Activated naive CD8-positive, alpha-beta T cell treated with anti-CD3 and anti-CD28 coated beads, Interleukin-2, amount 50 U/mL, for 24 hours (primary cell): ENCODE data around the gene GTPBP4.
"Not testable (repeated sequence)": the region's sequence is repeated elsewhere in the genome, so short reads cannot be mapped to it uniquely, and the experiment has no call there.

Source experiments
- ATAC-seq: fragments of 150-1000 bp; cut with Tn5 transposase; one replicate; pipeline ENCODE4 v1.10.0; 2021
- DNase-seq: peaks from one replicate; pipeline ENCODE4 v3.0.0; 2021
- H3K27ac Mint-ChIP-seq: one replicate; pipeline ENCODE4 v1.8.0; 2021; ENCODE audit warnings: mild to moderate bottlenecking, mixed read lengths
- H3K27me3 Mint-ChIP-seq: one replicate; pipeline ENCODE4 v1.8.0; 2021; ENCODE audit warnings: mixed read lengths
- H3K36me3 Mint-ChIP-seq: one replicate; pipeline ENCODE4 v1.8.0; 2021; ENCODE audit warnings: low read depth, mixed read lengths
- H3K4me1 Mint-ChIP-seq: one replicate; pipeline ENCODE4 v1.8.0; 2021; ENCODE audit warnings: mixed read lengths
- H3K4me3 Mint-ChIP-seq: one replicate; pipeline ENCODE4 v1.8.0; 2021; ENCODE audit warnings: mild to moderate bottlenecking, moderate library complexity, mixed read lengths
- H3K9me3 Mint-ChIP-seq: one replicate; pipeline ENCODE4 v1.8.0; 2021; ENCODE audit warnings: mixed read lengths

Gene GTPBP4

DNA sequence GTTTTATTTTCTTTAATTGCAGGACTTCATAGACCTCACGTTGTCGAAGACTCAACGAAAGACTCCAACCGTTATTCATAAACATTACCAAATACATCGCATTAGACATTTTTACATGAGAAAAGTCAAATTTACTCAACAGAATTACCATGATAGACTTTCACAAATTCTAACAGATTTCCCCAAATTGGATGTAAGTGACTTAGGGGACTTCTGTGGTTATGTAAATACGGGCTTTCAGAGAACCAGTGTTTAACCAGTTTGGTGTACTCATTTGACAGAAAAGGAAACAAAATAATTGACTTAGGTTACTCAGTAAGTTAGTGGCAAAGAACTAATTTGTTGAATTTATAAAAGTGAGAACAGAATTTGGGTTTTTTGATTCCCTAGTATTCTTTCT, 4.2 kb downstream of the GTPBP4 start:
- Mint-ChIP-seq H3K4me1 (peaks cover 31% of the 10 kb centered on the region), H3K36me3 (peaks cover 77% of the 10 kb centered on the region), H3K27ac (peak overlapping the region; percentile 52), H3K4me3 (no peak overlapping the region), H3K27me3 (no peaks in the 10 kb centered on the region), H3K9me3 (no peaks in the 10 kb centered on the region)
- no peak for ATAC-seq
- DNase-seq, result no peak

- Mint-ChIP-seq H3K4me1 (peaks cover 31% of the 10 kb centered on the region), H3K4me3 (no peak overlapping the region), H3K27me3 (no peaks in the 10 kb centered on the region), H3K9me3 (no peaks in the 10 kb centered on the region), H3K36me3 (peaks cover 81% of the 10 kb centered on the region), H3K27ac (no peak overlapping the region)
- DNase-seq (no peak), ATAC-seq (no peak)
Measured at GRCh38 chr10:992871-993270, 4.6 kb downstream of the GTPBP4 start.

DNA sequence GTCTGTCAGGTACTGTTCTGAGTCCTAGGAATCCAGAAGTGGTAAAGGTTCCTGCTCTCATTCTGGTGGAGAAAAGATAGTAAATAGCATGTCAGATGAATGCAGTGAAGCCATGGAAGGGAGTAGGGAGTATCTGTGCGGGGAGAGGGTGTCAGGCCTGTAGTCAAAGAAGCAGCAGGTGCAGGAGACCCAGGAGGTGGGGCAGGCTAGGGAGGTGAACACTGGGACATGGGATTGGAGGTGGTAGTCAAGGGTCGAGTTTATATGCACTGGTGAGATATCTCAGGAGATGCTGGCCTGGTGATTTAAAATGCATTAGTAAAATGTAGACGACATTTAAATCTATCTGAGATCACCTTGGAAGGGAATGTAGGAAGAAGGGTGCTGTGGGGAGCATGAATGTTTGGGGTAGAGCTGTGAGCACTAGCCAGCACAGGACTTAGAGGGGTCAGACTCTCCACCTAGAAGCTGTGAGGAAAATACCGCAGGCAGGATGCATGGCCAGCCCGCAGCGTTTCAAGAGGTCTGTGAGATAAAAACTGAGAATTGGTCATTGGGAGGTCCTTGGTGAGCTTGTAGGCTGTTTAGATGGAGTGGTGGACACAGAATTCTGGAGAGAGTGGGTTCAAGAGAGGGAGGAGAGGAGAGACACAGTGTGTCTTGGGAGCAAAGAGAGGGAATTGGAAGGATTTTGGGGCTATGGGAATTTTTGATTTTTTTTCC, 6.8 kb downstream of the GTPBP4 start:
- Mint-ChIP-seq H3K36me3 (peaks cover 85% of the 10 kb centered on the region), H3K27me3 (no peaks in the 10 kb centered on the region), H3K27ac (no peak overlapping the region), H3K9me3 (no peaks in the 10 kb centered on the region), H3K4me3 (no peak overlapping the region), H3K4me1 (peaks cover 17% of the 10 kb centered on the region)
- ATAC-seq, result no peak
- DNase-seq, result no peak

DNA sequence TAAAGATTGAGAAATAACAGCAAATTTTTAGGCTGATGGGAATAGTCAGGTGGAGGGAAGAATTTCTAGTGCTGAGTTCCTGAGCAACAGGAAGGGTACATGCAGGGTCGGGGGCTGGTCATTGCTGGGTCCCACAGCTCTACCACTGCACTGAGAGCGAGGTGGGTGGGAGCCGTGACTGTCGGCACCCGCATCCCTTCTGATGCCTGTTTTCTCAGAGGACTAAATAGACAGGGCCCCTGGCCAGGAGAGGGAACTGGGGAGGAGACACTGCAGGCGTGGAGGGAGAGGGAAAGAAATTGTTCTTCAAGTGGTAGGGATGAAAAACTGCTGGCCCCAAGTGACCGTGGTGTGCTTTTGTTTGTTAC, 7.3 kb downstream of the GTPBP4 start:
- no peak overlapping the region for H3K27ac Mint-ChIP-seq
- DNase-seq (no peak), ATAC-seq (no peak)
- no peaks in the 10 kb centered on the region for H3K27me3 Mint-ChIP-seq
- H3K9me3 Mint-ChIP-seq, result no peaks in the 10 kb centered on the region
- H3K36me3 Mint-ChIP-seq, result peaks cover 84% of the 10 kb centered on the region
- peaks cover 14% of the 10 kb centered on the region for H3K4me1 Mint-ChIP-seq
- H3K4me3 Mint-ChIP-seq, result no peak overlapping the region

DNA sequence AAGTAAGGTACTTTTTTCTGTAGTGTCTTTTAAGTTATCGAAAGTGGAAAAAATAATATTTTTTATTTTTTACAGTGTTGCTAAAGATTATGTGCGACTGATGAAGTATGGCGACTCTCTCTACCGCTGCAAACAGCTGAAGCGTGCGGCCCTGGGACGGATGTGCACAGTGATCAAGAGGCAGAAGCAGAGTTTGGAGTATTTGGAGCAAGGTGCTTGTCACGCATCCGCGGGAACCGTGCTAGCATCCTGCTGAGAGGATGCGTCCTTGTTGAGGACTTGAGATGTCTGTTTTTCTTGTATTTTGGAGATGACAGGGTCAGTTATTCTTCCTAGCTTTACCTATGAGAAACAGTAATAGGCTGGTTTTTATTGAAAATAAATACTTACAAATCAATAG, 7.8 kb downstream of the GTPBP4 start:
- ATAC-seq, result no peak
- Mint-ChIP-seq H3K4me3 (no peak overlapping the region), H3K27ac (no peak overlapping the region), H3K27me3 (no peaks in the 10 kb centered on the region), H3K36me3 (peaks cover 84% of the 10 kb centered on the region), H3K9me3 (no peaks in the 10 kb centered on the region), H3K4me1 (peaks cover 9% of the 10 kb centered on the region)
- DNase-seq, result no peak

GRCh38 chr10:997266-998022, 9.2 kb downstream of the GTPBP4 start:
- Mint-ChIP-seq H3K4me3 (no peak overlapping the region), H3K27ac (no peak overlapping the region), H3K36me3 (peaks cover 90% of the 10 kb centered on the region), H3K27me3 (no peaks in the 10 kb centered on the region), H3K9me3 (no peaks in the 10 kb centered on the region), H3K4me1 (peaks cover 6% of the 10 kb centered on the region)
- DNase-seq (no peak), ATAC-seq (no peak)

DNA sequence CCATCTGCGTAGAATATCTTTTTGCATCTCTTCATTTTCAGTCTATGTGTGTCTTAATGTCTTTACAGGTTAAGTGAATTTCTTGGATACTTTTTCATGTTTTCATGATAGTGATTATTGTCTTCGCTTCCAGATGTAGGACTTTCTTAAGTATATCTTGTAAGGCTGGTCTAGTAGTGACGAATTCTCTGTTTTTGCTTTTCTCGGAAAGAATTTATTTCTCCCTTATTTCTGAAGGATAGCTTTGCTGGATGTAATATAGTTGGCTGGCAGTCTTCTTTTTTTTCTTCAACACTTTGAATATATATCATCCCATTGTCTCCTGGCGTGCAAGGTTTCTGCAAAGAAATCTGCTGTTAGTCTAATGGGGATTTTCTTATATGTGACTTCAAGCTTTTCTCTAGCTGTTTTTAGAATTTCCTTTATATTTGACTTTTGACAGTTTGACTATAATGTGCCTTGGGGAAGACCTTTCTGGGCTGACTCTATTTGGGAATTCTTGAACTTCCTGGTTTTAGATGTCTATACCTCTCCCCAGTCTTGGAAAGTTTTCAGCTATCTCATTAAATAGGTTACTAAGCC, 14.3 kb downstream of the GTPBP4 start:
- no peaks in the 10 kb centered on the region for H3K9me3 Mint-ChIP-seq
- peaks cover 83% of the 10 kb centered on the region for H3K36me3 Mint-ChIP-seq
- no peak overlapping the region for H3K4me3 Mint-ChIP-seq
- no peak for ATAC-seq
- H3K4me1 Mint-ChIP-seq, result peaks cover 6% of the 10 kb centered on the region
- no peak for DNase-seq
- no peaks in the 10 kb centered on the region for H3K27me3 Mint-ChIP-seq
- no peak overlapping the region for H3K27ac Mint-ChIP-seq

- ATAC-seq, result peak; percentile 10
- Mint-ChIP-seq H3K9me3 (no peaks in the 10 kb centered on the region), H3K4me3 (no peak overlapping the region), H3K4me1 (peaks cover 9% of the 10 kb centered on the region), H3K36me3 (peaks cover 83% of the 10 kb centered on the region), H3K27me3 (no peaks in the 10 kb centered on the region), H3K27ac (no peak overlapping the region)
- DNase-seq, result no peak
Measured at GRCh38 chr10:1003884-1004670, 15.8 kb downstream of the GTPBP4 start.

- peaks cover 18% of the 10 kb centered on the region for H3K4me1 Mint-ChIP-seq
- H3K9me3 Mint-ChIP-seq, result no peaks in the 10 kb centered on the region
Measured at GRCh38 chr10:1006573-1006972, 18.3 kb downstream of the GTPBP4 start.

GRCh38 chr10:1007583-1007982, 19.3 kb downstream of the GTPBP4 start:
- H3K27ac Mint-ChIP-seq, result peak overlapping the region; percentile 58
- no peaks in the 10 kb centered on the region for H3K27me3 Mint-ChIP-seq
- no peak overlapping the region for H3K4me3 Mint-ChIP-seq
- no peak for ATAC-seq
- H3K36me3 Mint-ChIP-seq, result peaks cover 80% of the 10 kb centered on the region
- no peak for DNase-seq
- peaks cover 15% of the 10 kb centered on the region for H3K4me1 Mint-ChIP-seq
- no peaks in the 10 kb centered on the region for H3K9me3 Mint-ChIP-seq

More at GRCh38 chr10:1006573-1006972, 18.3 kb downstream of the GTPBP4 start:
- ATAC-seq, result no peak
- Mint-ChIP-seq H3K27ac (no peak overlapping the region), H3K36me3 (peaks cover 78% of the 10 kb centered on the region), H3K27me3 (no peaks in the 10 kb centered on the region), H3K4me3 (no peak overlapping the region)
- DNase-seq, result no peak

- DNase-seq, result no peak
- Mint-ChIP-seq H3K9me3 (no peaks in the 10 kb centered on the region), H3K27ac (peak overlapping the region; percentile 73), H3K4me1 (peaks cover 13% of the 10 kb centered on the region), H3K27me3 (no peaks in the 10 kb centered on the region), H3K4me3 (no peak overlapping the region), H3K36me3 (peaks cover 75% of the 10 kb centered on the region)
- ATAC-seq, result no peak
Measured at GRCh38 chr10:1009071-1009494, 20.8 kb downstream of the GTPBP4 start.

DNA sequence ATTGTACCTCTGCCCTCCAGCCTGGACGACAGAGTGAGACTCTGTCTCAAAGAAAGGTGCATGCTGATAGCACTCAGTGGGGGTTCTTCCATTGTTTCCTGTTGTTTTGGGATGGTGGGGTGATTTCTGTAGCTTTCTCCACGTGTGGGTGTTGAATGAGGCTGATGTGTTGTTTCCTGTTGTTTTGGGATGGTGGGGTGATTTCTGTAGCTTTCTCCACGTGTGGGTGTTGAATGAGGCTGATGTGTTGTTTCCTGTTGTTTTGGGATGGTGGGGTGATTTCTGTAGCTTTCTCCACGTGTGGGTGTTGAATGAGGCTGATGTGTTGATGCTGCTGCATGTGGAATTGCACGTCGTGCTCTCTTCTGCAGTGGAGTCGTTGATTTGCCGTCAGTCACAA, 21.7 kb downstream of the GTPBP4 start:
- peak overlapping the region; percentile 74 for H3K27ac Mint-ChIP-seq
- H3K27me3 Mint-ChIP-seq, H3K4me3 Mint-ChIP-seq, H3K9me3 Mint-ChIP-seq, DNase-seq: not testable (repeated sequence)
- H3K4me1 Mint-ChIP-seq, result peaks cover 13% of the 10 kb centered on the region
- peaks cover 77% of the 10 kb centered on the region for H3K36me3 Mint-ChIP-seq
- ATAC-seq, result peak; percentile 42

- Mint-ChIP-seq H3K27me3 (no peaks in the 10 kb centered on the region), H3K9me3 (no peaks in the 10 kb centered on the region), H3K4me3 (no peak overlapping the region), H3K27ac (no peak overlapping the region), H3K4me1 (peaks cover 13% of the 10 kb centered on the region), H3K36me3 (peaks cover 73% of the 10 kb centered on the region)
- no peak for ATAC-seq
- no peak for DNase-seq
Measured at GRCh38 chr10:1010703-1011102, 22.5 kb downstream of the GTPBP4 start.

DNA sequence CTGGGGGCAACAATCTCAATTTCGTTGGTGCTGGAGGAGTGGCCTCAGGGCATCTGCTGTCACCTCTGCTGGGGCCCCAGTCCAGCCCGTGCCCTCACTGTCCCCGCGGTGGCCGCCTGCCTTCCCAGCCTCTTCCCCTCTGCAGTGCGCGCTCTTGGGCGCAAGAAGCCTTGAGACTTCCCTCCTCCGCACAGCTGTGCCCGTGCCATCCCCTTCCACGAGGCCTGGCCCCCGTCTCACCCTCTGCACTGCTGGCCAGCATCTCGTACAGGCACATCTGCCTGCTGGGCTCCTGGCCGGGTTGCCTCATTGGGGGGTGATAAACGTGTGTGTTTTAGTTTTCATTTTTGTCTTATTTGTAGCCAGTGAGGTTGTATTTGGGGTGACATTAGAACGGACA, 23.5 kb downstream of the GTPBP4 start:
- ATAC-seq (no peak), DNase-seq (no peak)
- Mint-ChIP-seq H3K27me3 (no peaks in the 10 kb centered on the region), H3K4me1 (peaks cover 13% of the 10 kb centered on the region), H3K4me3 (no peak overlapping the region), H3K36me3 (peaks cover 71% of the 10 kb centered on the region), H3K9me3 (no peaks in the 10 kb centered on the region), H3K27ac (no peak overlapping the region)
